ENCODE data around the gene COLQ.

The COLQ gene

GRCh38 chr3:15501126-15501525, 20.4 kb downstream of the COLQ start:
- H3K9ac ChIP-seq (ENCODE audit: low read depth, low read length) = no peak overlapping the region
- no peak overlapping the region for H3K27ac ChIP-seq (ENCODE audit: low read depth, low read length)
- WGBS = 62% methylated on average over 4 of the region's 4 CpGs

GRCh38 chr3:15500107-15500724, 21.3 kb downstream of the COLQ start:
- no peaks in the 10 kb centered on the region for H3K9me3 ChIP-seq (ENCODE audit: insufficient read depth, low read depth, low read length)
- WGBS = 92% methylated on average over 3 of the region's 3 CpGs
- H3K27me3 ChIP-seq (ENCODE audit: insufficient read depth, low read length) = no peaks in the 10 kb centered on the region
- H3K9ac ChIP-seq (ENCODE audit: low read depth, low read length) = no peak overlapping the region
- H3K36me3 ChIP-seq (ENCODE audit: insufficient read depth, low read length) = no peaks in the 10 kb centered on the region
- H3K4me1 ChIP-seq (ENCODE audit: insufficient read depth, low read length) = peaks cover 11% of the 10 kb centered on the region
- no peak overlapping the region for H3K4me3 ChIP-seq (ENCODE audit: low read length)
- H3K27ac ChIP-seq (ENCODE audit: low read depth, low read length) = no peak overlapping the region

More at GRCh38 chr3:15501126-15501525, 20.4 kb downstream of the COLQ start:
- Histone ChIP-seq H3K4me1 (ENCODE audit: insufficient read depth, low read length) (peaks cover 4% of the 10 kb centered on the region; the same call in 1 of the 2 replicates), H3K9me3 (ENCODE audit: insufficient read depth, low read depth, low read length) (no peaks in the 10 kb centered on the region), H3K36me3 (ENCODE audit: insufficient read depth, low read length) (no peaks in the 10 kb centered on the region), H3K27me3 (ENCODE audit: insufficient read depth, low read length) (no peaks in the 10 kb centered on the region), H3K4me3 (ENCODE audit: low read length) (no peak overlapping the region)

GRCh38 chr3:15499536-15499935, 22.0 kb downstream of the COLQ start:
- WGBS = 97% methylated on average over 7 of the region's 7 CpGs
- Histone ChIP-seq H3K36me3 (ENCODE audit: insufficient read depth, low read length) (no peaks in the 10 kb centered on the region), H3K9ac (ENCODE audit: low read depth, low read length) (no peak overlapping the region), H3K4me1 (ENCODE audit: insufficient read depth, low read length) (peaks cover 11% of the 10 kb centered on the region), H3K4me3 (ENCODE audit: low read length) (no peak overlapping the region), H3K27ac (ENCODE audit: low read depth, low read length) (no peak overlapping the region), H3K9me3 (ENCODE audit: insufficient read depth, low read depth, low read length) (no peaks in the 10 kb centered on the region), H3K27me3 (ENCODE audit: insufficient read depth, low read length) (no peaks in the 10 kb centered on the region)

GRCh38 chr3:15498431-15499214, 22.9 kb downstream of the COLQ start:
- Histone ChIP-seq H3K9ac (ENCODE audit: low read depth, low read length) (no peak overlapping the region), H3K4me1 (ENCODE audit: insufficient read depth, low read length) (peaks cover 11% of the 10 kb centered on the region), H3K27ac (ENCODE audit: low read depth, low read length) (no peak overlapping the region), H3K4me3 (ENCODE audit: low read length) (no peak overlapping the region), H3K36me3 (ENCODE audit: insufficient read depth, low read length) (no peaks in the 10 kb centered on the region), H3K27me3 (ENCODE audit: insufficient read depth, low read length) (no peaks in the 10 kb centered on the region), H3K9me3 (ENCODE audit: insufficient read depth, low read depth, low read length) (no peaks in the 10 kb centered on the region)
- WGBS = 76% methylated on average over 14 of the region's 14 CpGs

GRCh38 chr3:15497964-15498363, 23.5 kb downstream of the COLQ start:
- no peaks in the 10 kb centered on the region for H3K36me3 ChIP-seq (ENCODE audit: insufficient read depth, low read length)
- H3K27ac ChIP-seq (ENCODE audit: low read depth, low read length) = no peak overlapping the region
- no peaks in the 10 kb centered on the region for H3K9me3 ChIP-seq (ENCODE audit: insufficient read depth, low read depth, low read length)
- H3K9ac ChIP-seq (ENCODE audit: low read depth, low read length) = no peak overlapping the region
- H3K4me3 ChIP-seq (ENCODE audit: low read length) = no peak overlapping the region
- WGBS = 94% methylated on average over 4 of the region's 4 CpGs
- H3K4me1 ChIP-seq (ENCODE audit: insufficient read depth, low read length) = peaks cover 11% of the 10 kb centered on the region
- no peaks in the 10 kb centered on the region for H3K27me3 ChIP-seq (ENCODE audit: insufficient read depth, low read length)

- WGBS = 77% methylated on average over 8 of the region's 8 CpGs
- no peaks in the 10 kb centered on the region for H3K36me3 ChIP-seq (ENCODE audit: insufficient read depth, low read length)
- H3K27me3 ChIP-seq (ENCODE audit: insufficient read depth, low read length) = no peaks in the 10 kb centered on the region
- no peak overlapping the region for H3K27ac ChIP-seq (ENCODE audit: low read depth, low read length)
- no peak overlapping the region for H3K4me3 ChIP-seq (ENCODE audit: low read length)
- peaks cover 11% of the 10 kb centered on the region for H3K4me1 ChIP-seq (ENCODE audit: insufficient read depth, low read length)
- H3K9ac ChIP-seq (ENCODE audit: low read depth, low read length) = no peak overlapping the region
- H3K9me3 ChIP-seq (ENCODE audit: insufficient read depth, low read depth, low read length) = no peaks in the 10 kb centered on the region
Measured at GRCh38 chr3:15496341-15496664, 25.2 kb downstream of the COLQ start.

- Histone ChIP-seq H3K27ac (ENCODE audit: low read depth, low read length) (no peak overlapping the region), H3K4me1 (ENCODE audit: insufficient read depth, low read length) (peaks cover 11% of the 10 kb centered on the region), H3K9me3 (ENCODE audit: insufficient read depth, low read depth, low read length) (no peaks in the 10 kb centered on the region), H3K27me3 (ENCODE audit: insufficient read depth, low read length) (no peaks in the 10 kb centered on the region), H3K9ac (ENCODE audit: low read depth, low read length) (no peak overlapping the region), H3K4me3 (ENCODE audit: low read length) (no peak overlapping the region), H3K36me3 (ENCODE audit: insufficient read depth, low read length) (no peaks in the 10 kb centered on the region)
- WGBS = 83% methylated on average over 8 of the region's 9 CpGs
Measured at GRCh38 chr3:15495461-15496340, 25.8 kb downstream of the COLQ start.

GRCh38 chr3:15493436-15493835, 28.1 kb downstream of the COLQ start:
- H3K27ac ChIP-seq (ENCODE audit: low read depth, low read length) = no peak overlapping the region
- peaks cover 11% of the 10 kb centered on the region for H3K4me1 ChIP-seq (ENCODE audit: insufficient read depth, low read length)
- WGBS = 89% methylated on average over 5 of the region's 5 CpGs
- H3K36me3 ChIP-seq (ENCODE audit: insufficient read depth, low read length) = no peaks in the 10 kb centered on the region
- no peak overlapping the region for H3K4me3 ChIP-seq (ENCODE audit: low read length)
- H3K27me3 ChIP-seq (ENCODE audit: insufficient read depth, low read length) = no peaks in the 10 kb centered on the region
- H3K9ac ChIP-seq (ENCODE audit: low read depth, low read length) = no peak overlapping the region
- no peaks in the 10 kb centered on the region for H3K9me3 ChIP-seq (ENCODE audit: insufficient read depth, low read depth, low read length)

GRCh38 chr3:15492847-15493360, 28.6 kb downstream of the COLQ start:
- WGBS = 87% methylated on average over 4 of the region's 4 CpGs
- Histone ChIP-seq H3K27ac (ENCODE audit: low read depth, low read length) (no peak overlapping the region), H3K27me3 (ENCODE audit: insufficient read depth, low read length) (no peaks in the 10 kb centered on the region), H3K4me1 (ENCODE audit: insufficient read depth, low read length) (peaks cover 11% of the 10 kb centered on the region), H3K36me3 (ENCODE audit: insufficient read depth, low read length) (no peaks in the 10 kb centered on the region), H3K4me3 (ENCODE audit: low read length) (no peak overlapping the region), H3K9ac (ENCODE audit: low read depth, low read length) (no peak overlapping the region), H3K9me3 (ENCODE audit: insufficient read depth, low read depth, low read length) (no peaks in the 10 kb centered on the region)

GRCh38 chr3:15491143-15491542, 30.4 kb downstream of the COLQ start:
- H3K4me3 ChIP-seq (ENCODE audit: low read length) = no peak overlapping the region
- no peak overlapping the region for H3K9ac ChIP-seq (ENCODE audit: low read depth, low read length)
- no peaks in the 10 kb centered on the region for H3K27me3 ChIP-seq (ENCODE audit: insufficient read depth, low read length)
- WGBS = 96% methylated on average over 8 of the region's 8 CpGs
- no peaks in the 10 kb centered on the region for H3K9me3 ChIP-seq (ENCODE audit: insufficient read depth, low read depth, low read length)
- no peaks in the 10 kb centered on the region for H3K36me3 ChIP-seq (ENCODE audit: insufficient read depth, low read length)
- peaks cover 8% of the 10 kb centered on the region for H3K4me1 ChIP-seq (ENCODE audit: insufficient read depth, low read length)
- no peak overlapping the region for H3K27ac ChIP-seq (ENCODE audit: low read depth, low read length)

GRCh38 chr3:15490158-15490557, 31.3 kb downstream of the COLQ start:
- H3K9me3 ChIP-seq (ENCODE audit: insufficient read depth, low read depth, low read length) = no peaks in the 10 kb centered on the region
- H3K36me3 ChIP-seq (ENCODE audit: insufficient read depth, low read length) = no peaks in the 10 kb centered on the region
- H3K4me3 ChIP-seq (ENCODE audit: low read length) = no peak overlapping the region
- H3K27me3 ChIP-seq (ENCODE audit: insufficient read depth, low read length) = no peaks in the 10 kb centered on the region
- H3K27ac ChIP-seq (ENCODE audit: low read depth, low read length) = no peak overlapping the region
- 88% methylated on average over 2 of the region's 2 CpGs for WGBS
- H3K4me1 ChIP-seq (ENCODE audit: insufficient read depth, low read length) = no peaks in the 10 kb centered on the region
- no peak overlapping the region for H3K9ac ChIP-seq (ENCODE audit: low read depth, low read length)

Data from HUES64 (cell line).